Common myeloid progenitor, CD34-positive (primary cell): ENCODE data around the gene GCG. TPM values are rescaled to one million over a fixed set of nuclear protein-coding genes. Genes with fewer than 3 reads are reported as not detected.

Experiments used
- CTCF ChIA-PET: fragments of 350-600 bp; sonication (Branson Sonifier 250); formaldehyde crosslinking; loops from one replicate; lab custom pipeline; 2021; ENCODE audit warnings: antibody characterized with exemption; lab: Charles Lee
- POLR2A ChIA-PET: fragments of 350-600 bp; sonication (Branson Sonifier 250); formaldehyde crosslinking; loops from one replicate; lab custom pipeline; 2021; ENCODE audit warnings: antibody characterized with exemption; lab: Charles Lee
- DNase-seq, 3 donors: peaks; one replicate each; pipeline versions ENCODE4 v3.0.0 to v3.0.0-alpha.2; 2013
- H3K27ac ChIP-seq, 2 experiments: 1 replicate in 1 of 2; 2 replicates in 1 of 2; pipeline ENCODE4 v1.7.0; 2013; ENCODE audit warnings: inconsistent platforms in 2 of 2, low read length in 2 of 2, mild to moderate bottlenecking in 2 of 2, low read depth in 1 of 2, moderate library complexity in 1 of 2; ENCODE audit not compliant: severe bottlenecking in 2 of 2, insufficient read depth in 1 of 2, poor library complexity in 1 of 2
- H3K27me3 ChIP-seq, 5 experiments: replicated peaks in 2 of 5; 1 replicate in 3 of 5; 2 replicates in 2 of 5; pipeline versions ENCODE4 v1.6.1 to v1.7.0; 2013; ENCODE audit warnings: low read length in 4 of 5, mild to moderate bottlenecking in 2 of 5, moderate library complexity in 2 of 5, inconsistent platforms in 1 of 5; ENCODE audit not compliant: insufficient read depth in 5 of 5, control insufficient read depth in 4 of 5
- H3K36me3 ChIP-seq, 4 experiments: 1 replicate in 2 of 4; 2 replicates in 2 of 4; pipeline versions ENCODE4 v1.6.1 to v1.7.0; 2013; ENCODE audit warnings: low read length in 3 of 4, control low read depth in 1 of 4, mild to moderate bottlenecking in 1 of 4; ENCODE audit not compliant: control insufficient read depth in 4 of 4, insufficient read depth in 4 of 4
- H3K4me1 ChIP-seq, 4 experiments: 1 replicate in 3 of 4; 2 replicates in 1 of 4; pipeline versions ENCODE4 v1.6.1 to v1.7.1; 2013; ENCODE audit warnings: low read length in 3 of 4, mild to moderate bottlenecking in 3 of 4, control low read depth in 1 of 4, inconsistent platforms in 1 of 4, moderate library complexity in 1 of 4; ENCODE audit not compliant: control insufficient read depth in 4 of 4, insufficient read depth in 4 of 4; ENCODE audit errors: control extremely low read depth in 1 of 4
- H3K4me3 ChIP-seq, 7 experiments: 1 replicate in 4 of 7; 2 replicates in 3 of 7; pipeline versions ENCODE4 v1.5.1 to v1.7.0; 2013; ENCODE audit warnings: mild to moderate bottlenecking in 7 of 7, low read length in 6 of 7, moderate library complexity in 6 of 7, inconsistent platforms in 2 of 7, low read depth in 2 of 7, control low read depth in 1 of 7; ENCODE audit not compliant: insufficient read depth in 4 of 7, control insufficient read depth in 1 of 7; ENCODE audit errors: extremely low read depth in 1 of 7
- H3K9me3 ChIP-seq, 5 experiments: 1 replicate in 4 of 5; 2 replicates in 1 of 5; pipeline versions ENCODE4 v1.6.1 to v1.7.1; 2013; ENCODE audit warnings: low read length in 4 of 5, mild to moderate bottlenecking in 2 of 5, inconsistent platforms in 1 of 5, low read depth in 1 of 5, moderate library complexity in 1 of 5; ENCODE audit not compliant: control insufficient read depth in 4 of 5, insufficient read depth in 2 of 5; ENCODE audit errors: control extremely low read depth in 1 of 5
- WGBS: methylation state at CpG from one replicate; pipeline ENCODE4 v1.1.5; 2013; ENCODE audit not compliant: insufficient coverage; 5-methylcytosine and 5-hydroxymethylcytosine counted together
- polyA plus RNA-seq: library from polyadenylated mRNA; unstranded; fragments of 120-200 nt; gene quantifications from one replicate; pipeline ENCODE4 v1.2.1, GENCODE V29; 2013

Gene GCG
- not detected for polyA plus RNA-seq

- WGBS, result 100% methylated on average over 1 of the region's 3 CpGs
- no peak for DNase-seq
- no peaks in the 10 kb centered on the region for H3K9me3 ChIP-seq
- no peaks in the 10 kb centered on the region for H3K27me3 ChIP-seq
- POLR2A ChIA-PET, result no interaction called here
- no peaks in the 10 kb centered on the region for H3K4me1 ChIP-seq
- H3K27ac ChIP-seq, result no peak within 1 kb of the TSS
- CTCF ChIA-PET, result interaction anchor here (0.8 to 2.0 kb wide), 3 partner anchors 27 to 142 kb away, joined by 4 to 8 read pairs (median 7); no protein-coding TSS in a partner anchor
- H3K4me3 ChIP-seq, result no peak within 1 kb of the TSS
- no peaks in the 10 kb centered on the region for H3K36me3 ChIP-seq
These were observed at the start of gene GCG for GRCh38 chr2:162152147-162152546. Gene GCG, minus strand, starts transcription at chr2:162152247. Its CDS starts 3,069 bp downstream, at chr2:162149178.

- WGBS, result no CpG with 5 or more reads among the region's 1 CpG
- Histone ChIP-seq H3K36me3 (no peaks in the 10 kb centered on the region), H3K27me3 (no peaks in the 10 kb centered on the region), H3K27ac (no peak overlapping the region), H3K4me3 (no peak overlapping the region), H3K9me3 (no peaks in the 10 kb centered on the region), H3K4me1 (no peaks in the 10 kb centered on the region)
- CTCF ChIA-PET, result no interaction called here
- POLR2A ChIA-PET, result no interaction called here
- DNase-seq, result no peak
These were observed 48.6 kb upstream of the GCG start for GRCh38 chr2:162200636-162201035.

- Histone ChIP-seq H3K9me3 (no peaks in the 10 kb centered on the region), H3K27me3 (no peaks in the 10 kb centered on the region), H3K4me3 (no peak overlapping the region), H3K36me3 (no peaks in the 10 kb centered on the region), H3K4me1 (no peaks in the 10 kb centered on the region), H3K27ac (no peak overlapping the region)
- ChIA-PET CTCF (no interaction called here), POLR2A (no interaction called here)
- 100% methylated on average over 1 of the region's 1 CpG for WGBS
- DNase-seq, result no peak
These were observed 47.9 kb upstream of the GCG start for GRCh38 chr2:162199913-162200312.

DNA sequence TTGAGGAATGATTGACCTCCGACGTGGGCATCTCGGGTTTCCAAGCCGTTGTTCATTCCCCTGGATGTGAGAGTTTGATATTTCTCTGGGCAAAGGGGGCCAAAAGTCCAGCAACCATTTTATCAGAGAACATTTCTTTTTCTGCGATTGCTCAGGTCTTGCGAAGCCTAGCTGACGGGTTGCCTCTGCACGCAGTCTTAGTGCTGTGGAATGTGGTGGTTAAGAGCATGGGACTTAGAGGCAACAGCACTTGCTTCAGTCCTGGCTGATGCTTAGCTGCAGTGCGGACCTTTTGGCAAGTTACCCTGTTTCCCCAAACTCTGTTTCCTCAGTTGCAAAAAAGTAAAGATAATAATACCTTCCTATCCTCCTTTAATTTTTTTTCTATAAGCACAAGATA lies 46.2 kb upstream of the GCG start:
- H3K36me3 ChIP-seq, result no peaks in the 10 kb centered on the region
- H3K4me1 ChIP-seq, result no peaks in the 10 kb centered on the region
- no peak overlapping the region for H3K4me3 ChIP-seq
- H3K27ac ChIP-seq, result no peak overlapping the region
- no peaks in the 10 kb centered on the region for H3K27me3 ChIP-seq
- no peaks in the 10 kb centered on the region for H3K9me3 ChIP-seq
- 93% methylated on average over 9 of the region's 9 CpGs for WGBS
- ChIA-PET POLR2A (no interaction called here), CTCF (interaction anchor here (0.9 kb wide), 1 partner anchor 13 kb away, joined by 3 read pairs; no protein-coding TSS in a partner anchor)
- DNase-seq, result no peak

DNA sequence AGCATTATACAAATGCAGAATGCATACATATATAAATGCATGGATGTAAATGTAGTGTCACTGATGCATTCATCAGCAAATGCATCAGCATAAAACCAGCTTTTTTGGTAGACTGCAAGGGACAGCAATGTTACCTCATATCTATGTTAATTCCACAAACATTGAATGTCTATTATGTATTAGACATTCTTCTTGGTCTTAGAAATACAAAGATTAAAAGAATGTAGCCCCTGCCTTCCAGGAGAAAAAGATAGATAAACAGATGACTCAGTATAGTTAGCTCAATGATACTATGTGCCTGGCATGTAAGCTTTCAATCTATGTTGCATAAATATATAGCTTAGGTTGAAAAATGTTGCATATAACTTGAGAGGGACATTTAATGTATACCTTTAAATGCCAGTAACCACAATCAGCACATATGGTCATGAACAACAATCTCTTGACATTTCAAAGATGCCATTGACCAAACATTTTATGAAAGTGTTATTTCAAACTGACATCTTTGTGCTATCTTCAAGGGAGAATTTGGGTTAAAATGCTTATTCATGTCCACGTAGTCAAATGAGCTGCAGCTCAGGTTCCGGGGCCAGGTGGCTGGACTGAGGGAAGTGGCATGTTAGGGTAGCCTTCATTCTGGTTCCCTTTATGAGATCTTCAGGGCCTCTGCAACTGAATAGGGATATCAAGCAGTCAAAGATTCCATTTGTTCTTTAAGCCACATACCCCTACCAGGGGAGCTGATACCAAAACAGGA lies 45.2 kb upstream of the GCG start:
- no peaks in the 10 kb centered on the region for H3K4me1 ChIP-seq
- no peaks in the 10 kb centered on the region for H3K36me3 ChIP-seq
- WGBS, result 100% methylated on average over 2 of the region's 2 CpGs
- no peak overlapping the region for H3K27ac ChIP-seq
- POLR2A ChIA-PET, result no interaction called here
- DNase-seq, result no peak
- H3K27me3 ChIP-seq, result no peaks in the 10 kb centered on the region
- CTCF ChIA-PET, result interaction anchor here (0.6 to 1.4 kb wide), 2 partner anchors 30 to 101 kb away, joined by 3 read pairs; no protein-coding TSS in a partner anchor
- H3K9me3 ChIP-seq, result no peaks in the 10 kb centered on the region
- no peak overlapping the region for H3K4me3 ChIP-seq

DNA sequence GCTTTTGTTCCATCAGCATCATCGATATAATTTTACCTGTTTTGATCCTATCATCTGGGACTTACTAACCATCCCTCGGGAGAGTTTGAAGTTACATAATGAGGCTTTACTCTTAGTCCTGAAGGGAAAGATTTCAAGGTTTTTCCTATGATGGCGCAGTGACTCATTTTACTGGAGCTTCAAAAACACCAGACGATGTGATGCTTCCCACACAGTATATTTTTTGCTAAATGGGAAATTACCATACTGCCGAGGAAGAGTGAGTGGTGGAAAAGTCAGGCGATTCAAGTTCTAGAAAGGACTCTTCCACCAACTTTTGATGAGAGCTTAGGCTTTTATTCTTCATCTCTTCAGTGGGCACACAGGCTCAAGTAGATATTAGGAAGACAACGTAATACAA lies 44.6 kb upstream of the GCG start:
- WGBS, result 100% methylated on average over 3 of the region's 7 CpGs
- no peak for DNase-seq
- no peak overlapping the region for H3K4me3 ChIP-seq
- CTCF ChIA-PET, result interaction anchor here (0.6 to 1.4 kb wide), 2 partner anchors 29 to 102 kb away, joined by 3 read pairs; no protein-coding TSS in a partner anchor
- no peak overlapping the region for H3K27ac ChIP-seq
- no peaks in the 10 kb centered on the region for H3K9me3 ChIP-seq
- H3K4me1 ChIP-seq, result no peaks in the 10 kb centered on the region
- no peaks in the 10 kb centered on the region for H3K36me3 ChIP-seq
- POLR2A ChIA-PET, result no interaction called here
- H3K27me3 ChIP-seq, result no peaks in the 10 kb centered on the region

DNA sequence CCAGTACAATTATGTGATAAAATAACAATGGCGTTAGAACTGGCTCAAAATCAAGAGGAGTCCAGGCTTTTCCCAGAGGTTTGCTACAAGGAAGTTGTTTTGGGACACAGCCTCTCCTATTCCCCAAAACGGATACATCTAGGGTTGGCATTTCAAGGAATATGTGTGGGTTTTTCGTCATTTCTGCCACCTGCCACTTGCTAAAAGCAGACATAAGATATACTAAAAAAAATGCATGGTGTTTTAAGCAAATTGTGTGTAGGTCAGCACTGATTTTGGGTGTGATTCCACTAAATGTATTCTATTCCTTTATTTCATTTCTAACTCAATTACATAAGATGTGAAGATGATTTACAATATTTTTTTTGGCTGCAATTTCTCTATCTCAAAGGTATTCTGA lies 36.4 kb upstream of the GCG start:
- Histone ChIP-seq H3K27me3 (no peaks in the 10 kb centered on the region), H3K4me1 (no peaks in the 10 kb centered on the region), H3K9me3 (no peaks in the 10 kb centered on the region), H3K27ac (no peak overlapping the region), H3K4me3 (no peak overlapping the region), H3K36me3 (no peaks in the 10 kb centered on the region)
- POLR2A ChIA-PET, result no interaction called here
- no CpG with 5 or more reads among the region's 3 CpGs for WGBS
- CTCF ChIA-PET, result no interaction called here
- DNase-seq, result no peak
